ENCODE measurements around the gene EHD1.
"Not testable (repeated sequence)": the region's sequence is repeated elsewhere in the genome, so short reads cannot be mapped to it uniquely, and the experiment has no call there.

EHD1 gene

GRCh38 chr11:64826578-64827450 is 51.6 kb downstream of the EHD1 start:
- DNase-seq (ENCODE audit: low read depth) = no peak

- DNase-seq (ENCODE audit: low read depth) = no peak
Observed at GRCh38 chr11:64826062-64826461, 52.4 kb downstream of the EHD1 start.

- DNase-seq (ENCODE audit: low read depth) = no peak
Observed at GRCh38 chr11:64823568-64824119, 54.8 kb downstream of the EHD1 start.

- no peak for DNase-seq (ENCODE audit: low read depth)
Observed at GRCh38 chr11:64817476-64817875, 60.9 kb downstream of the EHD1 start.

DNA sequence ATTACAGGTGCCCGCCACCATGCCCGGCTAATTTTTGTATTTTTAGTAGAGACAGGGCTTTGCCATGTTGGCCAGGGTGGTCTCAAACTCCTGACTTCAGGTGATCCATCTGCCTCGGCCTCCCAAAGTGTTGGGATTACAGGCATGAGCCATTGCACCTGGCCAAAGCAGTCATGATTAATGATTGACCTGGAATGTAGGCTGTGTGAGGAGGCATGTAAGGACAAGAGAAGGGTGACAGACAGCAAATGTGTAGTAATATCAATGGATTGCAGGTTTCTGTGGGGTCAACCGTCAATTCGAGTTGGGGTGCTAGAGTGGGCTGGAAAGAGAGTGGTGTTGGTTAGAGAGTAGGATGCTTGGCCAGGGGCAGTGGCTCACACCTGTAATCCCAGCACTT is 63.0 kb downstream of the EHD1 start:
- DNase-seq (ENCODE audit: low read depth) = not testable (repeated sequence)

DNA sequence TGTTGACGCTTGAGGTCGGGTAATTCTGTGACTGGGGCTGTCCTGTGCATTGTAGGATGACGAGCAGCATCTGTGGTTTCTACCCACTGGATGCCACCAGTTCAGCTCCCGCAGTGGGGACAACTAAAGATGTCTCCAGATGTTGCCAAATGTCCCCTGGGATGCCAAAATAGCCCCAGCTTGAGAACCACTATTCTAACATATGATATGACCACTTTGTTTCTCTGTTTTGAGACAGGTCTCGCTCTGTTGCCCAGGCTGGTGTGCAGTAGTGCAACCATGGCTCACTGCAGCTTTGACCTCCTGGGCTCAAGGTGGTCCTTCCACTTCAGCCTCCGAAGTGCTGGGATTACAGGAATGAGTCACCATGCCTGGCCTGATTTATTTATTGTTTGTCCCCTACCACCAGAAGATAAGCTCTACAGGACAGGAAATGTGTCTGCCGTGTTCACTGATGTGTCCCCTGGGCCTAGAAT is 63.7 kb downstream of the EHD1 start:
- DNase-seq (ENCODE audit: low read depth) = no peak

DNA sequence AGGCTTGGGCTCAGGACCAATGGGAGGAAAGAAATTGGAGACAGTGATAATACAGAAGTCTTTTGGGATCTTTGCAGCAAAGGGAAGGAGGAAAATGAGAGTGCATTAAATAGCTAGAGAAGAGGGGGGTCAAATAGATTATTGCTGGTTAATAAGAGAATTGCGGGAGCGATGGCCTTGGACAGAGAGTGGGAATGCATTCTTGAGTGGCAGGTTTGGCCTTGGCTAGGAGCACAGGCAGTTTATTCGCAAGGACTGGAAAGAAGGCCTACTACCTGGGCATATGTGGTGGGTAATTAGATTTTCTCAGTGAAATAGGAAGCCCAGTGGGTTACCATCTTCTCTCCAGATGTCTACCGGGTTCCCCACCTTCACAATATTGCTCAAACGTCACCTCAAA is 64.6 kb downstream of the EHD1 start:
- DNase-seq (ENCODE audit: low read depth) = no peak

- no peak for DNase-seq (ENCODE audit: low read depth)
Observed at GRCh38 chr11:64810891-64811272, 67.5 kb downstream of the EHD1 start.

DNA sequence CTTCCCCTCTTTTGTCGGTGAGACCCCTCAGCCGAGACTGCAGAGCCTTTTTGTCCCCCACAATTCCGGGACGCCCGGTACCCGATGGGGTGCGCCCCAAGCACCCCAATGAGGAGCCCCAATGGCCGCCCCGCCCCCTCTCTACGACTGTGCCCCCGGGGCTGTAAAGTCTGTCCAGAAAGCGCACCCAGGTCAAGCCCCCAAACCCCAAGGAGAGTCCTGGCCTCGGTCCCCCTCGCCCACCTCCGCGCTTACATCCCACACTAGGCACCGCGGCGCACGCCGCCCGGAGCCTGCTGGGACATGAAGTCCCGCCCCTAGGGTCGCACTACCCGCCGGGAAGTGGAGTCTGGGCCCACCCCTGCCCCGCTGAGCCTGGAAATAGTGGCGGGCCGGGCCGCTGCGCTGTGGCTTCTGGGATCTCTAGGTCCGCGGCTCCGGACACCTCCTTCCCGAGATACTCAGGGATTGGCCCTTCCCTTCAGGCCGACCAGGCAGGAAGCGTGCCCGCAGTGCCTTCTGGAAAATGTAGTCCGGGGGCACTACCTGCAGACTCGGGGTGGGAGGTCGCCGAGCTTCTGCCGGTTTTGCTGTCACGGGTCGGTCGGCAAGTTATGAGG is 68.0 kb downstream of the EHD1 start, which contains the start of gene MEN1:
TSS of gene MEN1 (minus strand) at position 281 of the 620 bp plus-strand sequence. CDS start 442 bp downstream, outside the sequence.
- peak; percentile 95 for DNase-seq (ENCODE audit: low read depth)

GRCh38 chr11:64809781-64810241 is 68.6 kb downstream of the EHD1 start:
- no peak for DNase-seq (ENCODE audit: low read depth)

DNA sequence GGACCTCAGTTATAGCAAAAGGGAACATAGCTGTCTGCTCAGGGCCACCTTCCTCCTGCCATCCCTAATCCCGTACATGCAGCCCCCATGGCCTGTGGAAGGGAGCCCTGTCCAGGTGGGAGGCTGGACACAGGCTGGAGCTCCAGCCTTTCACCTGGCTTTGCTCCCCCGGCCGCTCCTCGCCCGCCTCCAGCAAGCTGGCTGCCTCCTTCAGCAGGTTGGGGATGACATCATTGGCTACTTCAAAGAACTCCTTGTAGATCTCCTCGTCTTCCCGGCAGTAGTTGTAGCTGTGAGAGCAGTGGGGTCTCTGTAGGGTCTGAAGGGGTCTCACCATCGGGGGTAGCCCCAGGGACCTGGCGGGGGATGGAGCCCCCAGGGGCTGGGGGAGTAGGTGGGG is 72.9 kb downstream of the EHD1 start:
- no peak for DNase-seq (ENCODE audit: low read depth)

DNA sequence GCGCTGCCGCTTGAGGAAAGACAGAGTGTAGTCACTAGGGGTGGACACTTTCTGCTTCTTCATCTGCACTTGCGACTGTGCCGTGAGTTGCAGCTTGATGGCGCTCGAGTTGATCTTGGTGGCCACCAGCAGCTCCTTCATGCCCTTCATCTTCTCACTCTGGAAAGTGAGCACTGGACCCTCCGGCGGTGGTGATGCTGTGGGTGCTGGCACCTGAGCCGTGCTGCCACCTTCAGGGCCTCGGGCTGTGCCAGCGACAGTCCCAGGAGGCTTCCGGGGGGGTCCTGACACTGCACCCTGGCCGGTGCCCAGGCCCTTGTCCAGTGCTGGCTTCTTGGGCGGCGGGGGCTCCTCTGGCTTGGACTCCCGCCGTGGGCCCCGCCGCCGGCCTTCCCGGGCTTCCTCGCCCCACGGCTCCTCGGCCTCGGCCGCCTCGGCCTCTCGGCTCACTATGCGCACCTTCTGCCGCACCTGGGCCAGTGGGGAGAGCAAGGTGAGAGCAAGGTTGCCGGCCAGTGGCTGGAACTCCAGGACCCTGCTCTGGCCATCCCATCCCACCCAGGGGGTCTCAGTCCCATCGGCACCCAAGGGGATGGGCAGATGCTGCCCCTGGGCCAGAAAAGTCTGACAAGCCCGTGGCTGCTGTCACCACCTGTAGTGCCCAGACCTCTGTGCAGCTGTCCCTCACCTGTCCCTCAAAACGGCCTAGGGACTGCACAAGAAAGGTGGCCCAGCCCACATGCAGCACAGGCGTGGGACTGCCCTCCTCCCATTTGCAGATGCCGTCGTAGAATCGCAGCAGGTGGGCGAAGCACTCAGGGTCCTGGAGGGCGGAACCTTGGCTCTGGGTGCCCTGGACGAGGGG is 73.8 kb downstream of the EHD1 start:
- no peak for DNase-seq (ENCODE audit: low read depth)

DNA sequence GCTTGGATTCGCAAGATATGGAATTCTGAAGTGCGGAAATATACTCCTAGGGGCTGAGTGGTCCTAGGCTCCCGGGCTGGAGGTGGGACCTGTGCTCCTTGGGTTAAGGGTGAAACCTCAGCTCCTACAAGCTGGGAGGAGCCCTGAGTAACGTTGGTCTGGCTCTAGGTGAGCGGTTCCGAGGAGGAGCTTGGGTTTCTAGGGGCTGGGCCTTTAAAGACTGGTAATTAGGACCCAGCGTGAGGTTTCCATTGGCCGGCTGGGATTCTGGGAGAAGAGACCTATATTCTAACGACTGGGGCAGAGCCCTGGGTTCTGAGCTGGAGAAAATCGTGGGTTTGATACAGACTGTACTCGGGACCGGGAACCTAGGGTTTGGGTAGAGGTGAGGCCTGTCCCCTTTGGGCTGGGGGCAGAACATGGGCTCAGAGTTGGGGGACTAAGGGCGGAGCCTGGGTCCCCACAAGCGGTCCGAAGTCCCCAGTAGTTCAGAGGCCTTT is 74.5 kb downstream of the EHD1 start:
- no peak for DNase-seq (ENCODE audit: low read depth)

DNA sequence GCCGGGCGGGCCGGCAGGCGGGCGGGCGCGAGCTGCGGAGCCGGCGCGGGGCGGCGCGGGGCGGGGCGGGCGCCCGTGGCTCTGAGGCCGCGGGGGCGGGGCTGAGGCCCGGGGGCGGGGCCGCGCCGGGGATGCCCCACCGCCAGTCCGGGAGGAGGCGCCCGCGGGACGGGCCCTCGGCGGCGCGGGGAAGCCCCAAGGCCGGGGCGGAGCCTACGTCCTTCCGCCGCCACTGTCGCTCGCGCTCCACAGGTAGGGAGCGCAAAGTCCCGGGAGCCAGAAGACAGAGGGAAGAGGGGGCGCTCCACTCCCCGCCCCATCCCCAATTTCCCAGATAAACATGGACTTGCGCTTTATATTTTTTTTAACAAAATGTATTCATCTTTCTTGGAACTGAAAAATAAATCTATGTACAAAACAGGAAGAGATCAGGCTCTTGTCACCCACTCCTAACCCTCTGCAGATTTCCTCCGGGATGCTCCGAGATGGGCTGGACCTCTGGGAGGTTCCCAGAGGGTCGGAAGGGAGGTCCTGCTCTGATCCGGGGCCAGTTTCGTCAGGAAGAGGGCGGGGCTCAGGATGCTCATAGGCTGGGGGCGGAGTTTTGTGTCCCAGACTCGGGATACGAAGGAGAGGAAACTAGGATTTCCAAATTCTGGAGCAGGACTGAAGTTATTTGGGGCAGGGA is 75.1 kb downstream of the EHD1 start, which contains the start of gene MAP4K2:
TSS of gene MAP4K2 (minus strand) at position 57 of the 688 bp plus-strand sequence. CDS start 65 bp downstream, outside the sequence.
- peak; percentile 73 for DNase-seq (ENCODE audit: low read depth)

DNA sequence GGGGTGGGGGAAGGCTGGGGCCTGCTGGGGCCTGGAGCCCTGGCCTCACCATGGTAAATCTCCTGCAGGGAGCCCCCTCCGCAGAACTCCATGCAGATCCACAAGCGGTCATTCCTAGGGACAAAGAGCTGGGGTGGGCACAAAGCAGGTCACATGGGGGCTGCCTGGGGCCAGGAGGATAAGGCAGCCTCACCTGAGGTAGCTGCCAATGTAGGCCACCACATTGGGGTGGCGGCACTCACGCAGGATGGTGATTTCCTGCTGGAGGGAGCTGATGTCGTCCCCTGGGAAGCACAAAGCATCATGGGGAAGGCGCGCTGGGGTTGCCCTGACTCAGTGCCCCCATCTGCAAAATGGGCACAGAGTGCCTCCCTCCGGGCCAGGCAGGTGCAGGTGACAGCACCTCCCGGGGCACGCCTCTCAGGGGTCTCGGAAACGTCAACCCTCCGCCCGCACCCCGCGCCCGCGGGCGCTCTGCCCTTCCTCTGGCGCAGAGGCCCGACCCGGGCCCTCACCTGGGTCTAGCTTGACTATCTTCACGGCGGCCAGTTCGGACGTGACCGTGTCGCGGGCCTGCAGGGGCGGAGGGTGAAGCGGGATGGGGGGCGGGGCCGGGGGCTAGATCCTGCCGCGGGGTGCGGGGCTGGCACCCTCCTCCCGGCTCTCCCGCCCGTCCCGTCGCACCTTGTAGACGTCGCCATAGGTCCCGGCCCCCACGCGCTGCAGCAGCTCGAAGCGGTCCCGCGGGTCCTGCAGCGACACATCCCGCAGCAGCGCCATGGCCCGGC is 75.9 kb downstream of the EHD1 start:
- DNase-seq (ENCODE audit: low read depth) = no peak
